GM19238 (cell line): Measurements from ENCODE around the gene DAAM1.

ENCODE experiments used
- DNase-seq: peaks from one replicate; pipeline ENCODE4 v3.0.0; 2011; ENCODE audit warnings: low spot score; ENCODE audit not compliant: insufficient read length

DAAM1 gene

DNA sequence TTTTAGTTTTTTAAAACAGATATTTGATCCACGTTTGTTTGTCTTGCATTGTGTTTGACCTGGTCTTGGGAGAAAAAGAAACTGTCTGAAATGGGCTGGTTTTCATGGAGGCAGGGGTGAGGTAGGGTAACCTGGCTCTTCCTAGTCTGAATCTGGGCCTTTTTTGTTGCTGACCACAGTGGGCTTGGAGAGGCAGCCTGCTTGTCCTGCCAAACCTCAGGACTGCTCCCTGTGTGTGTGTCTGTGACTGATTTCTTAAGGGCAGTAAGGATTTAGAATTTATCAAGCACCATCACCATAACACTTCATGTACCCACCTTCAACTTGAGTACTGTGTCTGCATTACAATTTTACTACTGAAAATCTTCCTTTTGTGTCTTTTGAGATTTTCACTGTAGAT, 28.5 kb downstream of the DAAM1 start:
- no peak for DNase-seq

DNA sequence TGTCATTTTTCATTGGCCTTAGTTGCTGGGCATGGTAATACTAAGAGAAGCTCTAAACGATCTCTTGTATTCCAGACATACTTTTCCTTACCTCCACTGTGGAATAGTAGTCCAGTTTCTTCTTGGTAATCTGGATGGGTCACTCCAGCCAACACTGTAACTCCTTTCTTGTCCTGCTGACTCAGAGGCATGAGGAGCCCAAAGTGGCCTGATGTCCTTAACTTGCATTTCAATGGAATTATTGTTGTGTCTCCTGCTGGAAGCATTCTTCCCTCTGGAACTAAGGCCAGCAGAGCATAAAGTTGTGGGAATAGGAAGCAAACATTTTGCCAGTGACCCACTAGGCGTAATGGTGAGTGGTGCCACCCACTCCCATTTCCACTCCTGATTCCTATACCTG, 33.1 kb downstream of the DAAM1 start:
- no peak for DNase-seq

DNA sequence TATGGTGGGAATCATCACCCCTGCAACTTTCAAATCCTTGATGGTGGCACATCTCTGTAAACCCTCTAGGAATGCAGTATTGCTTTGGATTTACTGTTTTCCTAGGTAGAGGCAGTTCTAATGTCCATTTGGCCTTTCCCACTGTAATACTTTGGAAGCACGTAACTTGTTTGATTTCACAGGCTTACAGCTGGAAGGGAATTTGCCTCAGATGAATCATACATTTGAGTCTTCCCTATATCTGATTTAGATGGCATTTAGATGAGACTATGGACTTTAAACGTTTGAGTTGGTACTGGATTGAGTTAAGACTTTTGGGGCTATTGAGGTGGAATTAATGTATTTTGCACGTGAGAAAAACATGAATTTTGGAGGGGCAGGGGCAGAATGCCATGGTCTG, 35.9 kb downstream of the DAAM1 start:
- no peak for DNase-seq

DNA sequence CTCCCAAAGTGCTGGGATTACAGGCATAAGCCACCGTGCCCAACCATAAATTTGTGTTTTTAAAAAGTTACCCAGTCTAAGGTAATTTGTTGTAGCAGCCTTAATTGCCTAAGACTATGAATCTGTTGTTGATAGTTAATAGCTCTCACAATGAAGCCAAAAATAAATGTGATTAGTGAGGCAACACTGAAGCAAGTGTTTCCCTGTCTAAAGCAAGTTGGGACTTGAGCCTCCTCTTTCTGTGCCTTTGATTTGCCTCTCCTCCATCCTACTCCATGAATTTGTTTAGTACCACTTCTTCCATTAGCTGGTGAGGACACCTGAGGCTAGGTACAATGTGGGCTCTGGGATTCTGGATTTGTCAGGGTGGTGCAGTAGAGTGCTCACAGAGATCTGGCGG, 36.8 kb downstream of the DAAM1 start:
- no peak for DNase-seq

DNA sequence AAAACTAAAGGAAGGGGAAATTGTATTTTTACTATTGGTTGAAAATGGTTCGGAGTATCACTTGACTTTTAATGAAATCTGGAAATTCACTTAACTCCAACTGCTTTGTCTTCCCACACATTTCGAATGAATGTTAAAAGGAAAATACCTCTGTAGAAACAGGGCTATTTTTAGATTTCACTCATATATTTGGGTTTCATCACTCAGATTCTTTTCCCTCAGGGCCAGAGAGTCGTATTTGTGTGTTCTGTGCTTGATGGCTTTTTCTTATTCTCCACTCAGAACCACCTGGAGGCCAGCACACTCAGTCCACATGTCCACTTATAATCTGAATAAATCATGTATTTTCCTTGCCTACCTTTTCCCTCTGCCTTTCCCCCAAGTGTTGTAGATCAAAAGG, 40.0 kb downstream of the DAAM1 start:
- DNase-seq, result no peak

DNA sequence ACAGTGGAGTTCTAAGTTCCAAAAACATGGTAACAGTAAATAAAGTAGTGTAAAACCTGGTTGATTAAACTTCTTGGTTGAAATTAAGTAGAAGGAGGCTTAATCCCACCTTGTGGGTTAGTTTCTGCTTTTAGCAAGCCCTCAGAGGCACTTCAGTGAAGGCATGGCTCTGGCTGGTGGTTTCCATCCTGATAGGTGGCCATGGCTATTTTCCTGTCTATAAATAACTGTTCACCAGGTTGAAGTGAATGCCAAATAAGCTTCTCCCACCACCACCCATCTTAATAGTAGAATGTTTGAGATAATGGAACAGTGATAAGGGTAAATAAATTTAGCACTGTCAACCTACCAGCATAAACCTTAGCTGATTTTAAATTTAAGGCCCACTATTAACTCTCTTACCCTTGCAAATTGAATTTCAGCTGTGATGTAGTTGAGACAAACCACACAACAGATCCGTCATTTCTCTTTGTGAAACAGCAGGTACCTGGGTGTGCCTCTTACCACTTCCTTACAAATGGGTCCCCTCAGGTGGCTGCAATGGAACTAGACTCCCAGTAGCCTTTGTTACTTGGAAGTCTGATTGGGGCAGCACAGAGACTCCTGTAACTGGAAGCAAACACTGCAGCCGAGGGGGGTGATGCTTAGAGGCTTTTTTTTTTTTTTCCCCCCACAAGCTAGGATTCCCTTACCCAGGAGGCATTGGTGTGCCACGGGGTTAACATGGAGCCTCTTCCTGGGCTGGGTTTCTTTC, 41.4 kb downstream of the DAAM1 start:
- DNase-seq, result no peak

DNA sequence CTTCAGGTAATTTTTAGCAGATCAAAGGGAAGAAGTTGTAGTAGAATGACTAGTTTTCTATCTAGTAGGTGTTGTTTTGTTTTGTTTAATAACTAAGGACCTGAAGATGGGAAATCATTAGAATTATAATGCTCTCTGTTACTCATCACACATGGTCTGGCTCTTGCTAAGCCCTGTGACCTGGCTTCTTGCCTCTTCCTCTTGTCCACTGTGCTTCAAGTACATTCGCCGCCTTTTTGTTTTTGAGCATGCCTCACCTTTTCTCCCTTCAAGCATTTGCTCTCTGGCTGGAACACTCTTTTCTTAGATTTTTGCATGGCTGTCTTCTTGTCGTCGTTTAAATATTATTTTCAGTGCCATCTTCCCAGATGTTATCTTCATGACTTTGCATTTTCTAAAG, 47.7 kb downstream of the DAAM1 start:
- no peak for DNase-seq

DNA sequence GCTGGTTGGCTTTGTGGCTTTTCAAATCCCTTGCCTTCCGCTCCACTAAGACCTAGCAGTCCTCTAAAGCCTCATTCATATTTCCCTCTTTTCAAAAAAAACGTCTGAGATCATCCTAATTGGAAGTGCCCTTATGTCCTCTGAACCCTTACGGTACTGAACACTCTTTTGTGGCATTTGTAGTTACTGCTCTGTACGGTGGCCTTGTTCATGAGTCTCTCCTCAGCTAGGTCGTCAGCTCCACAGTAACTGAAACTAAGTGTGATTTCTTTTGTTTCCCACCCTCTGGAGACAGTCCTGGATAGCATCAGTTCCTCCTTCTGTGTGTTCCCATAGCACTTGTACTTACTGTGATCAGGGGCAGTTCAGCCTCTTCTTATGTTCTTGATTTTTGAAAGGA, 49.7 kb downstream of the DAAM1 start:
- DNase-seq, result no peak

DNA sequence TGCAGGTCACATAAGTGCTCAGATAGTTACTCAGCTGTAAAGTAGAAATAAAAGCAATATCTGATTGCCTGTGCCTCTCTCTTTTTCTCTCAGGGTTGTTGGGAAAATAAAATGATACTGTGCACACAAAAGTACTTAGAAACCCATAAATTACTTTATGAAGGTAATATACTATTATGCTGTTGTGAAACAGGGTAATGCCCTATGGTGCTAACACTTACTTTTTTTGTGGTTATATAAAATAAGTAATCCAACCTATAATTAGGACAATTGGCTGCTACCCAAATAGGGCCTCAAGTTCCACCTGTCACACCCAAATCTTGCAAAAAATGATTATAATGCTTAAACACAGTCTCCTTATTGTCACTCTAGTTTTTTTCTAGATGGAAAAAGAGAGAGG, 50.6 kb downstream of the DAAM1 start:
- no peak for DNase-seq

DNA sequence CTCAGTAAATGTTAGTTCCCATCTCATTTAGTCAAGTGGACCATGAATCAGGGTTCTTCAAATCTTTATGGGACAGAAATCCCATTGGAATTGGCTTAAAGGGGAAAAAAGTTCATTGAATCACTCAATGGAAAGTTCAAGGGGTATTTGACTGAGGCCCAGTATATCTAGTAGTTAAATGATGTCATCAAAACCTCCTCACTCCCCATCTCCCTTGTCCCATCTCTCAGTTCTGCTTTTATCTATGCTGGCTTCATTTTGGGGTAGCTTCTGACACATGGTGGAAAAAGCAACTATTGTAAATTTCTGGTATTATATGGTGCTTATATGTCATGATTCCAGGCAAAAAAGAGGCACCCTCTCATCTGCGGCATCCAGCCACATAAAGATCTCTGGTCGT, 51.9 kb downstream of the DAAM1 start:
- DNase-seq, result no peak

DNA sequence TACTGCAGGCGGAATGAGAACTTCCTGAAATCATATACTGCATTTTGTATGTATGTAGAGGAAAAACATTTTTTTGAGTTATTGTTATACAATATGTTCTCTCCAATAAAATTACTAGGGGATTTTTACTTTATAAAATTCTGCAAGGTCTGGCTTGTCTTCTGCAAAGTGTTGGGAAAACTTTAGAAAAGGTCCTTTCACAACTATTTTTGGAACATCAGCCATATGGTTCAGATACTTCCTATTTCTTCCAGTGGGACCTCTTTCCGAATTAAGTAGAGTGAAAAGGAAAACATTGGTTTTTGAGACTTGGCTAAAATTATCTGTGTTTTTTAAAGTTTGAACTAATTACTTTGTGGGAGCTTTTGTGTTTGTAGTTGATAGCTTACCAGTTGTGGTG, 52.7 kb downstream of the DAAM1 start:
- no peak for DNase-seq

DNA sequence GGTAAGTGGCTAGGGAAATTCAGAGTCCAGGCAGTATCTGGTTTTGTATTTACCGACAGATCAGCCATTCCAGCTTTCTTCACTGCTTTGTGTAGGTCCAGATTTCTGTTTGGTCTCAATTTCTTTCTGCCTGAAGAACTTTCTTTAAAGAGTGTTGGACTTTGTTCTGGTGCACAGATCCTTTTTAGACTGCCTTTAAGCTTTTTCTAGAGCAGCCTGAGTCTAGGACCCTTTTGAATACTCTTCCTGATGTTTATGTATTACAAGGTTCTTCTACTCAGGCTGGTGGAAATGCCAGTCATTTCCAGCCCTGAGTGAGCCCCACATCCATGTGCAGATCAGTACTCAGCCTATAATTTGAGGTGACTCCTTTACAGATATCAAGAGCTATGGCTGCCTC, 54.7 kb downstream of the DAAM1 start:
- DNase-seq, result no peak

DNA sequence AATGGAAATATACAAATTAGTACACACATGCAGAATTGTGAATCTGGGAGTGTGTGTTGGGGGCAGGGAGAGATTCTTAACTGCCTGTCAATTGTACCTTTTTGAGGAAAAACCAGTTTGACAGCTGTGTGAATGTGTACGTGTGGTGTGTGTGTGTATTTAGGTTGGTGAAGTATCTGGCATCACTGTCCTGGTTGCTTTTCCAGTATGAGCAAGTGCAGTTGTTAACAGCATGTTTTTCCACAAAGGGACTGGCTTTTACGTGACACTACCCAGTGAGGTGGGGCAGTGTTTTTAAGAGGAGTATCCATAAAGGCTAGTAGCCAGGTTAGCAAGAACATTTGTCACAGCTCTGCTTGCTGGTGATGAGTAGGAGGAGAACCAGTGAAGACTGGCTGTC, 56.1 kb downstream of the DAAM1 start:
- no peak for DNase-seq

DNA sequence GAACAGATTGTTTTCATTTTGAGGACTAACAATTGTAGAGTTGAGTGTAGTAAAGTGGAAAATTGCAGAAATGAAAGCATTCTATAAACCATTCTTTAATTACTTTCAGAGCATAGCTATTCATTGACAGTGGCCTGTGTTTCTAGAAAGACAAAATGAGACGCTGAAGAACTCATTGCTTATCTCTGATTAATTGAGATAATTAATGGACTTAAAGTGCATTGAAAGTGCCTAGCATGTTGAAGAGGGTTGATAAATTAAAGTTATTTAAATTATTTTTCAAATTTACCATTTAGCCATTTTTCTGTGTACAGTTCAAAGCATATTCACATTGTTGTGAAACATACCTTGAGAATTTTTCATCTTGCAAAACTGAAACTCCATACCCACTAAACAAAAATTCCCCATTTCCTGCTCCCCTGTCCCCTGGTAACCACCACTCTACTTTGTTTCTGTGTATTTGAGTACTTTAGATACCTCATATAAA, 57.4 kb downstream of the DAAM1 start:
- no peak for DNase-seq

DNA sequence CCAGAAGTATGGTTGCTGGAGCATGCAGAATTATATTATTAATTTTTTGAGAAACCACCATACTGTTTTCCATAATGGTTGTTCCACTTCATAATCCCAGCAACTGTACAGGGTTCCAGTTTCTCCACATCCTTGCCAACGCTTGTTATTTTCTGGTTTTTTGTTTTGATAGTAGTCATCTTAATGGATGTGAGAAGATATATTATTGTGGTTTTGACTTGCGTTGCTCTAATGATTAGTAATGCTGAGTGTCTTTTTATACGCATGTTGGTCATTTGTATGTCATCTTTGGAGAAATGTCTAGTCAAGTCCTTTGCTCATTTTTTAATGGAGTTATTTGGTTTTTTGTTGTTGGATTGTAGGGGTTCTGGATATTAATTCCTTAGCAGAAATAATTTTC, 58.1 kb downstream of the DAAM1 start:
- DNase-seq, result no peak

DNA sequence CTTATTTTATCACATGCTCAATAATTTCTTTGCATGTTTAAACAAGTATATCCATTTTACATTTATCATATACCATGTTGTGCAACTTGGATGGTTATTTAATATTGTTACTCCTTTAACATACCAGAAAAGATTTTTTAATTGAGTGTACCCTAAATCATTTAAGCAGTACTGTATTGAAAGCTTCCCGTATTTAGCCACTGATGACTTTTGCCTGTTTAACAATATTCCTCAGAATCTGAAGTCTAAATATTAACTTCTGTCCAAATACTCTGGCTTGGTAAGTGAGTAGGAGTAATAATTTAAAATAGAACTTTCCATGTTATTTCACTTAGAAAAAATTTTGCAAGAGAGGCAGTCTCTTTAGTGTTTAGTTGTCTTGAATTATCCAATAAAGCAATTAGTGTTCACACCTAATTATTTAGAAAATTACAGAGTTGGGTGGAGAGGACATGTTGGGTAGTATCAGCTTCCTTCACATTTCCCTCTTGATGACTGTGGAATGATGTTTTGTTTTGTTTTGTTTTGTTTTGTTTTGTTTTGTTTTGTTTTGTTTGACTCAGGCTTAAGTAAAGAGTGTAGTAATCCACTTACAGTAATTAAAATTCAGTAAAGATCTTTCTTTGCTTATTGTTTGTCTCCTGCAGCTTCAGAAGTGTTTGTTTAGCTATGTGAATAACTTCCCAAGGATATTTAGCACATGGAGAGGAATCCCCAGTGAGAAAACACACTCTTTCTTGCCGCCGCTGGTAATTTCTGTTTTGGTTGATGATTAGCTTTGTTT, 59.5 kb downstream of the DAAM1 start:
- no peak for DNase-seq

DNA sequence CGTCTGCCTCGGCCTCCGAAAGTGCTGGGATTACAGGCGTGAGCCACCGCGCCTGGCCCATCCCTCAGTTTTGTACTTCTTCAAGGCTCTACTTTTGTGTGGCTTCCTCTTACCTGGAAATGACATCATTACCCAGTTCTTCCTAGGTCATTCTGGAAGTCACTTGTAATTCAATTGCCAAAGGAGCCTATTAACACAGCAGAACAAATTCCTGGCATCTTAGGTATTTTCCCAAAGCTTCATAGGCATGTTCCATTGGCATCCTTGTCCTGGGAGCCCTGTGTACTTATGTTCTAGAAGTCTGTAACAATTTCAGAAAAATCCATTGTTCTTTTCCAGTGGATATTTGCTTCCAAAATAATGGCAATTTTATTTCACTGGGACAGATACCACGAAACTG, 60.6 kb downstream of the DAAM1 start:
- DNase-seq, result no peak

DNA sequence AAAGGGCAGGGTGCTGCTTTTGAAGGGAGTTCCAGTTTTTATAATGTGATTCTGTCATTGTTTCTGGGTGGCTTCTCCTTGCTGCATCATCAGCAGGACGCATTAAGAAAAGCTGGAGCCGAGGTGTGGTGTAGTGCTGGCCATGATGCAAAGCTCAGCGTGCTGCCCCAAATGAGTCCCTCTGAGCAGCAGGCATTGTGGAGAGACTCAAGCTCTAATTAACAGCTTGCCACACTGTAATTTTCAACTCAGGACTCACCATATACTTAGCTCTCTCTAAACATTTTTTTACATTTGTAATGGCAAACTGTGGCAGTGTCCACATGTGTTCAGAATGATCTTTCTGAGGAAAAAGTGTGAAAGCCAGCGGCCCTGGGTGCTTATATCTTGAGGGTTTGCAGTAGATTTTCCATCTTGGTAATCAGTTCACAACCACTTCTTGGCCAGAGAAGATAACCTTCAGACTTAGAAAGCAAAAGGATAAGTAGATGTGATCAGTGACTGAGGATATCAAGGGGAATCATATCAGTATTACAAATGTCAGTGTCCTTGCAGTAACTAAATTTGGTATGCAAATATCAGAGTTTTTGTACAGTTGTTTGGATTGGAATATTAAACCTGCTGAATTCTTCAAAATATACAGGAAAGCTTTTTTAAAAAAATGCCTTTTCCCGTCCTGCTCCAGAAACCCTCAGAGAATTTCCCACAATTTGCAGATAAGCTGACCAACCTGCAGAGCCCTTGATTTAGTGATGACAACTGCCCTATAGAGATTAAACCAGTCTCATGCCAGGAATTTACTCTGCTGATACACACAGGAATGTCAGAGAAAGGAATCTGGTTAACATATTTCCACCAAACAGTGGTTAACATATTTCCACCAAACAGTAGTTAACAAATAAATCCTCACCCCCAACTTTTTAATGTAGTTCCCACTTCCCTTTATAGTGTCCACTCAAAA, 63.6 kb downstream of the DAAM1 start:
- DNase-seq, result no peak

DNA sequence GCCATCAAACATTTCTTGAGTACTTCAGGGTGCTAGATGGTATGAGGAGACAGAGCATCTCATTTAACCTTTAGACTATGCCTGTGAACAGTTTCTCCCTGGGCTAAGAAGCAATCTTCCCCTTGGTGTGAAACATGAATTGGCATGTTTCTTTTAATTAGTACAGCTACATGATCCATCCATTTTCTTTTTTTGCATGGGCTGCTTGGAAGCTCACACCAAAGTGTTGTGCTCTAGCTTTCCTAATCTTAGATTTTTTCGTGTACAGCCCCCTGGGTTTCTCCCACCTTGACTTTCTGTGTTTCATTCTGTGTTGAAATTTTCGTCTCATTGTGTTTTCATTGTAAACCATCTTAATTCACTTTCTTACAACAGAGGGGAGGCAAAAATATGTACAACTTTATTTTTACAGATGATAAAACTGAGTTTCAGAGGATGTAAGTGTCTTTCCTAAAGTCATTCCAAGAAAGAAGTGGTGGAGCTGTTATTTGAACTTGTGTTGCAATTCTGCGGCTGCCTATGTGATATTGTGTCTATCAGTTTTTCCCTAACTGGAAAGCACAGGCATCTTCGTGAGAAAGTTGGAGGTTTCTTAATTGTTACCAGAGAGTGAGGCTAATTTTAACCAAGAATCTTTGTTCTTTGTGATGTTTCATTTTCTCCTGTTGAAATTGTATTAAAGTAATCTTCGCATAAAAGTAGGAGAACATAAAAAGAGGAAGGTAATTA, 64.5 kb downstream of the DAAM1 start:
- no peak for DNase-seq

DNA sequence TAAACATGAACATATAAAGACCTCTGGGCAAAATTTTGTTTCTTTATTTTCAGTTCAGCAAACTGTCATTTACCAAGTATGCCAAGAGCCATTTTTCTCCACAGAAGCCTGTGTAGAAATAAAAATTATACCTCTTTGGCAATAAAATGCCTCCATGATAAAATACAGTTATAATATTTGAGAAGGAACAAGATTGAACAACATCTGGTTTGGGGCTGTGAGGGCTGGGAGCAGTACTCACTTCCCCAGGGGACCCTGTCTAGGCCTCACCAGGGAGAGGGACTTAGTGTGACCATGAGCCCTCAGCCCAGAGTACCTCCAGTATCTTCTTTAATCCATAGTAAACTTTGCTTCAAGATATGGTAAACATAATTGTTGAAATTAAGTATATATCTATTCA, 65.1 kb downstream of the DAAM1 start:
- no peak for DNase-seq
